HG02588 (cell line): ENCODE measurements around the gene RNU1-2.
"Not testable (repeated sequence)": the region's sequence is repeated elsewhere in the genome, so short reads cannot be mapped to it uniquely, and the experiment has no call there.

Source experiments
- ATAC-seq: cut with Tn5 transposase; IDR thresholded peaks from one replicate; pipeline ENCODE4 v1.9.1; 2021; ENCODE audit warnings: mild to moderate bottlenecking, moderate library complexity; ENCODE audit not compliant: unreplicated experiment

RNU1-2 gene

DNA sequence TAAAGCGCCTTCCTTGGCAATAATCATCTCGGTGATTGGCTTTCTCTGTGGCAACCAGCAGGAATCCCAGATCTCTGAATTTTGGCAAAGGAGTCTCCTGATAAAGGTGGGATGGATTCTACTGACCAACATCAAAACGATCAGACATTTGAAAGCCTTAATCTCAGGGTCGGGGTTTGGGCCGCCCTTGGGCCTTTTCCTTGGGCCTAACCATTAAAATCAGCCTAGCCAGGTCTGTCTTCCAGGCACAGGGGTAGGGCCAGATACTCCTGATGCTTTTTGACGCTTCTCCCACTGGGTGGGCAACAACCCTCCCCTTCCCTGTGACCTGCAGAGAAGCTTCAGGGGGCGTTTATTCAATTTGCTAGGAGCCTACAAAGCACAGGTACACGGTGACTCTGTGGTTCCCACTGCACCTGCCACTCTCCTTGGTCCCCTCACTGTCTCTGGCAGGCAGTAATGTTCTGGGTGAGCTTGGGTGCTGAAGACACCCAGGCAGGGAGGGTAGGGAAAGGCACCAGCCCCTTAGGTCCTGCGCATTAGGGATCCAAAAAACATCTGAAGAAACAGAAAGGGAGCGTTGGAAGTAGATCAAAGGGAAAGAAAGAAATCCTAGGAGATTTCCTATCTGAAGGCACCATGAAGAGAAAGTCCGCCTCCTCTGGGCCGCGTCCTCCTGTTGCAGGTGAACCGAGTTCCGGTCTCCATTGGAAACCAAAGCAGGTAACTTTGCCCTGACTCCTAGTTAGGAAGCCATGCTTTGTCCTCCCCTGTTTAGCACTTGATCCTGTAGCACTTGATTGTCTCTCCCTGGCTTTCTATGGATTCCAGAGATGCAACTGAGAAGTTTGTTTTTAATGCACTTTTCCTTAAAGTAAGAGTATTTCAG lies 12.3 kb downstream of the RNU1-2 start:
- ATAC-seq = no peak

GRCh38 chr1:16911851-16912721 lies 16.3 kb downstream of the RNU1-2 start:
- ATAC-seq = not testable (repeated sequence)

- ATAC-seq = not testable (repeated sequence)
These were observed 17.0 kb downstream of the RNU1-2 start for GRCh38 chr1:16912742-16913141.

- ATAC-seq = no peak
These were observed 17.5 kb downstream of the RNU1-2 start for GRCh38 chr1:16913181-16913832.

DNA sequence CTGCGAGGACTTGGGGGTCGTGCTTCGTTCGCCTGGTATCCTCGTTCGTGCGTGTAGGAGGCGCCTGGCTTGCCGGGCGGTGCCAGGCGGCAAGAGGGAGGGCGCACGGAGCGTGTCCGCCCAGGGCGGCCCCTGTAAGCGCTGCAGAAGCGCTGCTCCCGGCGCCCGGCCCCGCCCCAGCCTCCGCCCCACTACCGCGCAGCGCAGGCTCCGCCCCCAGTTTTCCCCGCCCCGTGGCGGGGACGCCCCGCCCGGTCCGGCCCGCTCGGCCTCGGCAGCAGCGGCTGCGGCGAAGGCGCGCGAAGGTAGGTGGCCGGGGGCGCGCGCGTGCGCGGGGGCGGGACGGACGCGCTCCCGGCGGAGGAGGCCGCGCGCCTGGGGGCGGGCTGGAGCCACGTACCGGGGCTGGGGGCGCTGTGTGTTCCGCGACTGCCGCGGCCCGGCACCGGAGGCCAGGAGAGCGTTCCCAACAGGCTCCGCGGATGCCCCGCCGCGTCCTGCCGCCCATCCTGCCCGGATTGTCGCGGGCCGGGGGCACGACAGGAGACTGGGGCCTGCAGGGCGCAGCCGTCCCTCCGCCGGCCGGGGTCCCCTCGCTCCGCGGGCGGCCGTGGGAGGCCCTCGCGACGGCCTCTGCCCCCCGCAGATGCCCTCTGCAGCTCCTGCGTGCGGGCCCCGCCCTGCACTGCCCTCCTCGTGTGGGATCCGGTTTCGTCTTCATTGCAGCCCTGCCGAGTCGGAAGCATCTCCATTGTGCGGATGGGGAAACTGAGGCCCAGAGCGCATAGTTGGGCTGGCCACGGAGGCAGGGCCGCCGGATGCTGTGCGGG lies 18.3 kb downstream of the RNU1-2 start:
- ATAC-seq = peak; percentile 82

- not testable (repeated sequence) for ATAC-seq
These were observed 19.3 kb downstream of the RNU1-2 start for GRCh38 chr1:16914928-16915626.

GRCh38 chr1:16915627-16915973 lies 19.8 kb downstream of the RNU1-2 start:
- no peak for ATAC-seq

DNA sequence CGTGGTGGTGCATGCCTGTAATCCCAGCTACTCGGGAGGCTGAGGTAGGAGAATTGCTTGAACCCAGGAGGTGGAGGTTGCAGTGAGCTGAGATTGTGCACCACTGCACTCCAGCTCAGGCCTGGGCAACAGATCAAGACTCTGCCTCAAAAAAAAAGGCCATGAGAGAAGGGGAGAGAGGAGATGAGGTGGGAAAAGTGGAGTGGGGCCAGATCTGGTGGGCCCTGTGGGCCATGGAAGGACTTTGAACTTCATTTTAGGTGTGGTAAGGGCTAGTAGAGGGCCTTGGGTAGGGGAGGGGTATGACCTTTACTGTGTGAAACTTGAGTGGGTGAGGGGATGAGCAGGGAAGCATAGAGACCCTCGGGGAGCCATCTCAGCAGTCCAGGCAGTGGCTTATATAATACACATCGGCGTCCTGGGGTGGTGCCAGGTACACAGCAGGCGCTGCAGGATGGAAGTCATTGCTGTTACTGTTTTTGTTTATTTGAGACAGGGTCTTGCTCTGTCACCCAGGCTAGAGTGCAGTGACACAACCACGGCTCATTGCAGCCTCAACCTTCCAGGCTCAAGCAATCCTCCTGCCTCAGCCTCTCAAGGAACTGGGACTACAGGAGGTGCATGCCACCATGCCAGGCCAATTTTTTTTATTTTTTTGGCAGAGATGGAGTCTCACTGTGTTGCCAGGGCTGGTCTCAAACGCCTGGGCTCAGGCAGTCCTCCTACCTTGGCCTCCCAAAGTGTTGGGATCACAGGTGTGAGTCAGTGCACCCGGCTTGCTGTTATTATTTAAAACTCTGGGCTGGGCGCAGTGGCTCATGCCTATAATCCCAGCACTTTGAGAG lies 20.5 kb downstream of the RNU1-2 start:
- not testable (repeated sequence) for ATAC-seq

DNA sequence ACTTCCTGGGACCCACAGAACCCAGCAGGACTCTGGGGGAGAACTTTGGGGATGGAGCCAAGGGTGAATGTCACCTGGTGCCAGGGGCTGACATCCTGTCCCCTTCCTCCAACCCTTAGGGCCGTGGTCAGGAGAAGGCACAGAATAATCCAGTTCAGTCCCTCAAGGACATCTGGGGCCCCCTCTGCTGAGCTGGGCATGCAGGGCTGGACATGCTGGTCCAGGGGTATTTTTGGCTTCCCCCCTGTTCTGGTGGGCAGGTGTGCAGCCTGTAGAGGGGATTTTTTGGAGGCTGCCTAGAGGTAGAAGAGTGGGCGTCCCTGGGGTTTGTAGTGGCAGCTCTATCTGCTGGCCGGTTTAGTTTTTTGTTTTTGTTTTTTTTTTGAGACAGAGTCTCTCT lies 22.6 kb downstream of the RNU1-2 start:
- no peak for ATAC-seq

- ATAC-seq = not testable (repeated sequence)
These were observed 23.3 kb downstream of the RNU1-2 start for GRCh38 chr1:16918936-16919665.

- ATAC-seq = no peak
These were observed 25.2 kb downstream of the RNU1-2 start for GRCh38 chr1:16920951-16921350.

DNA sequence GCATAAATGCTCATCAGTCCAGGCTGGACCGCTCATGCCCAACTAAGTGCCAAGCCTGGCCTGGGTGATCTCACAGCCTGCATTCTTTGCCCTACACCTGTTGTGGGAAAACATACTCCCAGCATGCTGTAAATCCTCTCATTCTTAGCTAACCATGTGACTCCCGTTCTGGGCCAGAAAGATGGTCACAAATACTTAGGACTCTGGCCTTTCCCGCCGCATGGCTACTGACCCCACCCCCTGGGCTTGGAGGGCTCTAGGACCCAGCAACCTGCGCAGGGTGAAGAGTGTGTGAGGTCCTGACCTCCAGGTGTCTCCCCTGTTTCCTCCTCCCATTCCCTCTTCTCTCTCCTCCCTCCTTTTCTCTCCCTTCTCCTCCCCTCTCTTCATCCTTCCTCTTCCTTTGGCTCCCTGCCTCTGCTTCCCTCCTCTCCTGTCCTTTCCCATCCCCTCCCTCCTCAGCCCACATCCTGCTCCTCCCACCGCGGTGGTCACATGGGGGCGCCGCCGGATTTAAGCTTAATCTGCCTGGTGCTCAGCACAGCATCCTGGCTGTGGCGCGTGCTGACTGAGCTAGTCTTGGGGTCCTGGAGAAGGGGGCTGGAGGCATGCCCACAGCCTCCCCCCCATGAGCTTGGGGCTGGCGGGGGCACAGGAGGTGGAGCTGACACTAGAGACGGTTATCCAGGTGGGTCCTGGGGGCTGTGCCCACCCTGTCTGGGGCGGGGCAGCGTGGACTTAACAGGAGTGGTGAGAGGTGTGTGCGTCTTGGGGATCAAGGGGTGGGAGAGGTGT lies 25.8 kb downstream of the RNU1-2 start, which contains the start of gene CROCC:
TSS of gene CROCC (plus strand) at position 541 of the 795 bp plus-strand sequence. CDS start at position 629, 88 bp downstream.
- no peak for ATAC-seq

DNA sequence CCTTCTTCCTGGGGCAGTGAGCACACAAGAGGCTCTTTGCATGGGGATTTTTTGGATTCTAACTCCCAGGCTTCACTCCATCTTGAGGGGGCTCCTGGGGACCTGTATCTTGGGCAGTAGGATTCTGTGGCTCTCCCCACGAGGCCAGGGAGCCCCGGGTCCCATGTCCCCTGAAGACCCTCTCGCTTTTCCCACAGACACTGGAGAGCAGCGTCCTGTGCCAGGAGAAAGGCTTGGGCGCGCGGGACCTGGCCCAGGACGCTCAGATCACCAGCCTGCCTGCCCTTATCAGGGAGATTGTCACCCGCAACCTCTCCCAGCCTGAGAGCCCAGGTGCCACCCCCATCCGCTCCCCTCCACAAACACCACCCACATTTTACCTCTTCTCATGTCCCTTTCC lies 26.7 kb downstream of the RNU1-2 start:
- no peak for ATAC-seq

DNA sequence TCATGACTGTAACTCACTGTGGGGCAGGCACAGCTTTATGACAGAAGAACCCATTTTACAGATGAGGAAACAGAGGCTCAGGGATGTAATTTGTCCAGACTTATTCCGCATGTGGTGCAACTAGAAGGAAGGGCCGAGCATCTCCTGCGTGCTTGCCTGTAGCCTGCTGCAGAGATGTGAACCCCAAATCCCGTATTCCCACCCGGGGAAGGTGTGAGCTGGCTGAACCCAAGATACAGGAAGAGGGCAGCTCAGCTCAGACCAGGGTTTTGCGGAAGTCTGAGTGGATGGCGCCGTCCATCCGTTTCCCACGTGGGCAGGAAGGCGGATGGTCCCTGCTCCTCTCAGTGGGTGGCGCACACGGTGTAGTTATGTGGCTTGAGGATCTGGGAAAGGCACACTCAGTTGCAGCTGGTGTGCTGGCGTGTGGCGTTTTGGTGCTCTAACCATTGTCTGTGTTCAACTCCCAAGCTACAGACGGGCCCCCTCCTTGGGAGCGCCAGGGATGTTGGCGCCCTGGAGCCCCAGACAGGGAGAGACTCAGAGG lies 27.2 kb downstream of the RNU1-2 start:
- ATAC-seq = no peak

DNA sequence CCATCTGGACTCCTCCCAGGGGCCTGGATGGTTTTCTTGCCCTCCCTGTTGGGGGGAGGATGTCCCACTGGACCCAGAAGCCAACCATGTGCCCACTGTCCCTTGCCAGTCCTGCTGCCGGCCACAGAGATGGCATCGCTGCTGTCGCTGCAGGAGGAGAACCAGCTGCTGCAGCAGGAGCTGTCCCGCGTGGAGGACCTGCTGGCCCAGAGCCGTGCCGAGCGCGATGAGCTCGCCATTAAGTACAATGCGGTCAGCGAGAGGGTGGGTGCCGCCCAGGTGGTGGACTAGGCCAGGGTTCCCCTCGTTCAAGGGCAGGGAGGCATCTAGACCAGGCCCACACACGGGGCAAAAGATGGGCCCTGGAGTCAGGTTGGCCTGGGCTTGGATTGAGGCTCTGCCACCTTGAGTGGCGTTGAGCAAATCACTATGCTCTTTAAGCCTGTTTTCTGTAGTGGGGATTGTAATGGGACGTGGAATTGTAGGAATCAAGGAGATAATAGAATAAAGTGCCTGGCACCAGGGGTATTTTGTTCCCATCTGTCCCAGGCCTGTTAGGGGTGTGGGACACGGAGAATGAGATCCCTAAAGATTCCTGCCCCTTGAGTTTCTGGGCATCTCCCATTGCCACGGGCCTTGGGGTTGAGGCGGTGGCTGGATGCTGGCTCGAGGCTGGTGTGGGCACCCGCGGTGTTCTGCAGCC lies 28.6 kb downstream of the RNU1-2 start:
- no peak for ATAC-seq

GRCh38 chr1:16924919-16925477 lies 29.2 kb downstream of the RNU1-2 start:
- no peak for ATAC-seq
